Kidney (tissue), 14 donors: Measurements from ENCODE around the gene FBLN2. TPM values are rescaled to one million over a fixed set of nuclear protein-coding genes. Genes with fewer than 3 reads are reported as not detected.

Experiments
- DNase-seq, 5 donors: peaks; one replicate each; pipeline ENCODE4 v3.0.0-alpha.2; 2013 to 2020
- FAIRE-seq: peaks from 2 replicates; lab custom pipeline; 2012; peaks lifted over from hg19 to GRCh38; lab: Jason Lieb, UNC
- H3K27ac ChIP-seq, 2 donors: one replicate each; pipeline ENCODE4 v1.7.0; 2013; ENCODE audit warnings: low read depth in 2 of 2, low read length in 2 of 2, inconsistent platforms in 1 of 2
- H3K27me3 ChIP-seq: one replicate; pipeline ENCODE4 v1.7.1; 2013; ENCODE audit warnings: low read length, inconsistent platforms; ENCODE audit not compliant: control insufficient read depth, insufficient read depth
- H3K36me3 ChIP-seq, 3 donors: one replicate each; pipeline versions ENCODE4 v1.7.0 to v1.7.1; 2013; ENCODE audit warnings: low read length in 3 of 3, control low read depth in 1 of 3, inconsistent platforms in 1 of 3; ENCODE audit not compliant: insufficient read depth in 3 of 3, control insufficient read depth in 2 of 3
- H3K4me1 ChIP-seq, 3 donors: one replicate each; pipeline versions ENCODE4 v1.7.0 to v1.7.1; 2013; ENCODE audit warnings: low read length in 3 of 3, inconsistent platforms in 1 of 3, low read depth in 1 of 3; ENCODE audit not compliant: control insufficient read depth in 2 of 3, insufficient read depth in 2 of 3
- H3K4me3 ChIP-seq, 3 donors: one replicate each; pipeline versions ENCODE4 v1.7.0 to v1.8.1; 2013; ENCODE audit warnings: low read length in 3 of 3, control low read depth in 1 of 3, inconsistent platforms in 1 of 3
- H3K9ac ChIP-seq, 3 donors: one replicate each; pipeline versions ENCODE4 v1.7.0 to v1.7.1; 2013; ENCODE audit warnings: low read length in 3 of 3, control low read depth in 1 of 3, inconsistent platforms in 1 of 3
- H3K9me3 ChIP-seq, 3 donors: one replicate each; pipeline versions ENCODE4 v1.7.0 to v1.7.1; 2013; ENCODE audit warnings: low read length in 3 of 3, control low read depth in 1 of 3, inconsistent platforms in 1 of 3; ENCODE audit not compliant: control insufficient read depth in 2 of 3, insufficient read depth in 1 of 3
- intact Hi-C: fragments of 100-400 bp; cut with DNase I; formaldehyde crosslinking; loops from one replicate; pipeline ENCODE4 v1.11.1; 2022
- polyA plus RNA-seq: library from polyadenylated mRNA; stranded (reverse); fragments of 350-450 nt; fragmentation: Illumina TruSeq; extraction: RNeasy Lipid Tissue Mini Kit (QIAGEN cat#74804); gene quantifications from one replicate; pipeline ENCODE4 v1.2.3, GENCODE V29; 2014; ENCODE audit warnings: low read depth, low replicate concordance; ENCODE audit not compliant: insufficient read depth
- total RNA-seq: library from RNA; stranded (reverse); fragmentation: NEBNext Ultra II Directional; extraction: Animal tissue kit (Norgen Biotek cat#: 25700); gene quantifications from one replicate; pipeline ENCODE4 v1.2.1, GENCODE V29; 2021
- TF ChIP-seq, protein P1 (sequence below): IDR thresholded peaks from 3 replicates; pipeline ENCODE4 v1.5.1; 2012; ENCODE audit warnings: mild to moderate bottlenecking, moderate library complexity, borderline replicate concordance; ENCODE audit not compliant: insufficient read depth; ENCODE audit errors: extremely low read depth
- donor health status: control.
- donor health status: control.
- donor health status: control.
- donor health status: control.
- donor health status: control.
- donor health status: DM: yes; HTN: yes; CAD: no.
- donor health status: Normal renal cell carcinoma (clear cell type).

Gene FBLN2
- total and polyA plus RNA-seq, 2 donors from 2014 or later, result 3.2 to 43.4 TPM

DNA sequence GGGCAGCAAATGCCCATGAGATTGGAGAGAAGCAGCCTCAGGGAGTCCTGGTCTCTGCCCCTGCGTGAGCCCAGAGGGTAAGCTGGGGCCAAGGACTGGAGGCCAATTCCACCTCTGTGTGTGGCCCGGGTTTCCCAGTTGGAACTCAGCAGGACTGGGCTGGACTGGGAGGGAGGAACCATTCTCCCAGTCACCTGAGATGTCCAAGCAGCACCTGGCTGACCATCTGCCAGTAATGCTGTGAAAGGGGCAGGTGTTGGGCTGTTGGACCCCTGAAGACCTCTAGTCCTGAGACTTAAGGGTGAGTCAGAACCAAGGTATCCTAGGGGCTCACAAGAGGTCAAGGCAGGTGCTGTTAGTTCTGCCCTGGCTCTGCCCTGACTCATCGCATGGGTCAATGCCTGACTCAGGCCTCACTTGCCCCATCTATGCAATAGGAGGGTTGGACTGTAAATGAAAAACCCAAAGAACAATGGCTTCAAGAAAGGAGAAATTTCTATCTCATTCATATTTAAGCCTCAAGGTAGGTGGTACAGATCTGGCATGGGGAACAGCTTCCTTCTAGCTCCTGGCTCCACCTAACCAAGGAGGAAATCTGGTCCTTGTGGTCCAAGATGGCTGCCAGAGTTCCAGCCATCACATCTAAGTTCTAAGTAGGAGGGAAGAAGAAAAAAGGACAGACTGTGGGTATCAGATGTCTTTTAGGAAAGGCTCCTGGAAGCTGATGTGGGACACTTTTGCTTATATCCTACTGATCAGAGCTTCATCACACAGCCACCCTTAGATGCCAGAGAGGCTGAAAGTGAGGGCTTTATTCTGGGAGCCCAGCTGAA is 111.3 kb downstream of the FBLN2 start:
- H3K4me1 ChIP-seq, result no peaks in the 10 kb centered on the region
- TF ChIP-seq, protein P1, sequence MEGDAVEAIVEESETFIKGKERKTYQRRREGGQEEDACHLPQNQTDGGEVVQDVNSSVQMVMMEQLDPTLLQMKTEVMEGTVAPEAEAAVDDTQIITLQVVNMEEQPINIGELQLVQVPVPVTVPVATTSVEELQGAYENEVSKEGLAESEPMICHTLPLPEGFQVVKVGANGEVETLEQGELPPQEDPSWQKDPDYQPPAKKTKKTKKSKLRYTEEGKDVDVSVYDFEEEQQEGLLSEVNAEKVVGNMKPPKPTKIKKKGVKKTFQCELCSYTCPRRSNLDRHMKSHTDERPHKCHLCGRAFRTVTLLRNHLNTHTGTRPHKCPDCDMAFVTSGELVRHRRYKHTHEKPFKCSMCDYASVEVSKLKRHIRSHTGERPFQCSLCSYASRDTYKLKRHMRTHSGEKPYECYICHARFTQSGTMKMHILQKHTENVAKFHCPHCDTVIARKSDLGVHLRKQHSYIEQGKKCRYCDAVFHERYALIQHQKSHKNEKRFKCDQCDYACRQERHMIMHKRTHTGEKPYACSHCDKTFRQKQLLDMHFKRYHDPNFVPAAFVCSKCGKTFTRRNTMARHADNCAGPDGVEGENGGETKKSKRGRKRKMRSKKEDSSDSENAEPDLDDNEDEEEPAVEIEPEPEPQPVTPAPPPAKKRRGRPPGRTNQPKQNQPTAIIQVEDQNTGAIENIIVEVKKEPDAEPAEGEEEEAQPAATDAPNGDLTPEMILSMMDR, result no peak
- H3K36me3 ChIP-seq, result no peaks in the 10 kb centered on the region
- no peaks in the 10 kb centered on the region for H3K27me3 ChIP-seq
- no peak overlapping the region for H3K27ac ChIP-seq
- peaks cover 0 to 3% (median 0%) of the 10 kb centered on the region in 3 donors for H3K9me3 ChIP-seq
- intact Hi-C loops, result loop anchor here (5.0 kb wide), 1 partner anchor 222 kb away; the partner anchor contains the start of gene WNT7A
- no peak overlapping the region for H3K9ac ChIP-seq
- H3K4me3 ChIP-seq, result no peak overlapping the region
- DNase-seq (no peak), FAIRE-seq (no peak)

DNA sequence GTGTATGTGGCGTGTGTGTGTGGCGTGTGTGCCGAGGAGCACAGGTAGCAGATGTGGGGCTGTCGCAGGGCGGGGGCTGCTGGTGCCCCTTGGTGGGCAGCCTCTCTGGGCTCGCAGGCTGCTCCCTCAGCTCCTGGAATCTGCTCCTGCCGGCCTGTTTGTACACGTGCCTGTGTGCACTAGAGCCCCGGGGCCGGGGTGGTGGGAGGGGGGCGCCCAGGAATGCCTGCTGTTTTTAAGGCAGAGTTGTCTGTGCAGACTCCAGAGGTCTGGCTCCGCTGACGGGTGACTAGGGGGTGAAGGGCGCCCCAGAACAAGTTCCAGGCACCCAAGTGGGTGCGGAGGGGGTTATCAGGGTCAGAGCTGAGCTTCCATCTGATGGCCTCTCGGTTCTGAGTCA is 112.2 kb downstream of the FBLN2 start:
- H3K27ac ChIP-seq, result no peak overlapping the region
- DNase-seq (no peak), FAIRE-seq (no peak)
- H3K9me3 ChIP-seq, result peaks cover 0 to 3% (median 0%) of the 10 kb centered on the region in 3 donors
- no peak overlapping the region for H3K4me3 ChIP-seq
- no peaks in the 10 kb centered on the region for H3K4me1 ChIP-seq
- intact Hi-C loops, result loop anchor here (5.0 kb wide), 1 partner anchor 221 kb away; the partner anchor contains the start of gene WNT7A
- H3K9ac ChIP-seq, result no peak overlapping the region
- no peaks in the 10 kb centered on the region for H3K27me3 ChIP-seq
- no peaks in the 10 kb centered on the region for H3K36me3 ChIP-seq
- TF ChIP-seq, protein P1, result no peak

DNA sequence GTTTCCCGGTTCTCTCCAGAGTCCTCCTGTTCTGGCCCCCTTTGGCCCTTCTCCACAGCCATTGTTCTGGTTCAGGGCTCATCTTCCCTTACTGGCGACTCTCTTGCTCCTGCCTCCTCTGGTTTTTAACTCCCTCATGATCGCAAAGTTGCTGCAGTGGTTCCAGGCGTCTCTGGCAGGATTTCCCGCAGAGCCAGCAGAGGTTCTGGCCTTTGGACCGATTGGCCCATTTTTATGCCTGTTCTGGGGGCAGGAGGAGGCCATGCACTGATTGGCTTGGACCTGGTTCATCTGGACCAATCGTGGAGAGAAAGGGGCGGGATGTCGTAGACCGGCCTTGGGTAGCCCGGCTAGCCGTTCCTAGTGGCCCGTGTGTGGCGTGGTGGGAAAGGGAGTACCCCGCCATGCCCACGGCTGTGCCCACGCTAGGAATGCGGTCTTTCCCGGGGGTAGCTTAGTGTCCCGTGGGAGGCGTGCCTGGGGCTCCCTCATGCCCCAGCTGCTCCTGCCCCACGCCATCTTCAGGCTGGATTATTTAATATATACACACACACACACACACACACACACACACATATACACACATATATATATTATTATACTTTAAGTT is 113.4 kb downstream of the FBLN2 start:
- intact Hi-C loops, result loop anchor here (5.0 kb wide), 1 partner anchor 220 kb away; the partner anchor contains the start of gene WNT7A

More for the DNA sequence above, 113.4 kb downstream of the FBLN2 start:
- Histone ChIP-seq H3K27me3 (no peaks in the 10 kb centered on the region), H3K4me1 (no peaks in the 10 kb centered on the region), H3K36me3 (no peaks in the 10 kb centered on the region), H3K27ac (no peak overlapping the region), H3K9ac (no peak overlapping the region), H3K4me3 (no peak overlapping the region), H3K9me3 (peaks cover 0 to 3% (median 0%) of the 10 kb centered on the region in 3 donors)
- TF ChIP-seq, protein P1, result no peak
- no peak for FAIRE-seq
- DNase-seq, result no peak
